ENCODE measurements around the gene PPM1B. TPM values are rescaled to one million over a fixed set of nuclear protein-coding genes. Genes with fewer than 3 reads are reported as not detected.

Gene PPM1B
- total and polyA plus RNA-seq, 2 experiments from 2014 or later, result 54.8 to 81.2 TPM

- no peaks in the 10 kb centered on the region for H3K4me1 ChIP-seq (ENCODE audit: low read depth)
- H3K9me3 ChIP-seq (ENCODE audit: low read depth), result no peaks in the 10 kb centered on the region
- H3K36me3 ChIP-seq, result no peaks in the 10 kb centered on the region
- H3K27me3 ChIP-seq, result no peaks in the 10 kb centered on the region
- no peak for TF ChIP-seq CTCF (IDR thresholded peaks at IDR 0.05; ENCODE audit: low read depth, low read length)
- no peak overlapping the region for H3K4me3 ChIP-seq
- no peak for DNase-seq (ENCODE audit: low read depth in 1 of 2, low spot score in 1 of 2)
- H3K27ac ChIP-seq, result no peak overlapping the region
Measured at GRCh38 chr2:44271296-44271695, 102.6 kb downstream of the PPM1B start.

GRCh38 chr2:44273076-44273475 lies 104.4 kb downstream of the PPM1B start:
- H3K36me3 ChIP-seq, result no peaks in the 10 kb centered on the region
- H3K9me3 ChIP-seq (ENCODE audit: low read depth), result no peaks in the 10 kb centered on the region
- no peaks in the 10 kb centered on the region for H3K27me3 ChIP-seq
- no peak overlapping the region for H3K27ac ChIP-seq
- TF ChIP-seq CTCF (IDR thresholded peaks at IDR 0.05; ENCODE audit: low read depth, low read length), result no peak
- H3K4me1 ChIP-seq (ENCODE audit: low read depth), result no peaks in the 10 kb centered on the region
- DNase-seq (ENCODE audit: low read depth in 1 of 2, low spot score in 1 of 2), result no peak
- no peak overlapping the region for H3K4me3 ChIP-seq

GRCh38 chr2:44273596-44273995 lies 104.9 kb downstream of the PPM1B start:
- Histone ChIP-seq H3K9me3 (ENCODE audit: low read depth) (no peaks in the 10 kb centered on the region), H3K4me3 (no peak overlapping the region), H3K36me3 (no peaks in the 10 kb centered on the region), H3K27ac (no peak overlapping the region), H3K4me1 (ENCODE audit: low read depth) (no peaks in the 10 kb centered on the region), H3K27me3 (no peaks in the 10 kb centered on the region)
- peak in 1 of 2 donors; percentile 57 for DNase-seq (ENCODE audit: low read depth in 1 of 2, low spot score in 1 of 2)
- no peak for TF ChIP-seq CTCF (IDR thresholded peaks at IDR 0.05; ENCODE audit: low read depth, low read length)

- Histone ChIP-seq H3K9me3 (ENCODE audit: low read depth) (no peaks in the 10 kb centered on the region), H3K4me1 (ENCODE audit: low read depth) (no peaks in the 10 kb centered on the region), H3K4me3 (no peak overlapping the region), H3K27me3 (no peaks in the 10 kb centered on the region), H3K27ac (no peak overlapping the region), H3K36me3 (no peaks in the 10 kb centered on the region)
- no peak for TF ChIP-seq CTCF (IDR thresholded peaks at IDR 0.05; ENCODE audit: low read depth, low read length)
- DNase-seq (ENCODE audit: low read depth in 1 of 2, low spot score in 1 of 2), result peak in 1 of 2 donors; percentile 13
Measured at GRCh38 chr2:44275927-44276303, 107.2 kb downstream of the PPM1B start.

- Histone ChIP-seq H3K4me1 (ENCODE audit: low read depth) (no peaks in the 10 kb centered on the region), H3K27ac (no peak overlapping the region), H3K4me3 (no peak overlapping the region), H3K9me3 (ENCODE audit: low read depth) (no peaks in the 10 kb centered on the region), H3K27me3 (no peaks in the 10 kb centered on the region), H3K36me3 (no peaks in the 10 kb centered on the region)
- DNase-seq (ENCODE audit: low read depth in 1 of 2, low spot score in 1 of 2), result no peak
- no peak for TF ChIP-seq CTCF (IDR thresholded peaks at IDR 0.05; ENCODE audit: low read depth, low read length)
Measured at GRCh38 chr2:44277541-44277940, 108.9 kb downstream of the PPM1B start.

- no peak overlapping the region for H3K27ac ChIP-seq
- H3K9me3 ChIP-seq (ENCODE audit: low read depth), result no peaks in the 10 kb centered on the region
- no peaks in the 10 kb centered on the region for H3K27me3 ChIP-seq
- no peaks in the 10 kb centered on the region for H3K4me1 ChIP-seq (ENCODE audit: low read depth)
- DNase-seq (ENCODE audit: low read depth in 1 of 2, low spot score in 1 of 2), result no peak
- H3K4me3 ChIP-seq, result no peak overlapping the region
- TF ChIP-seq CTCF (IDR thresholded peaks at IDR 0.05; ENCODE audit: low read depth, low read length), result no peak
- no peaks in the 10 kb centered on the region for H3K36me3 ChIP-seq
Measured at GRCh38 chr2:44280869-44281268, 112.2 kb downstream of the PPM1B start.
